Activated T-cell treated with anti-CD3 and anti-CD28 coated beads, Interleukin-2, amount 50 U/mL, for 24 hours (primary cell): Measurements from ENCODE around the gene APOL1.
"Not testable (repeated sequence)": the region's sequence is repeated elsewhere in the genome, so short reads cannot be mapped to it uniquely, and the experiment has no call there.

Experiments used
- DNase-seq: peaks from one replicate; pipeline ENCODE4 v3.0.0-alpha.2; 2020
- H3K27ac Mint-ChIP-seq: 2 replicates; pipeline ENCODE4 v1.8.0; 2020; ENCODE audit warnings: mild to moderate bottlenecking, mixed read lengths
- H3K27me3 Mint-ChIP-seq: 2 replicates; pipeline ENCODE4 v1.8.0; 2020; ENCODE audit warnings: mixed read lengths
- H3K36me3 Mint-ChIP-seq: 2 replicates; pipeline ENCODE4 v1.8.0; 2020; ENCODE audit warnings: low read depth, mixed read lengths
- H3K4me1 Mint-ChIP-seq: 2 replicates; pipeline ENCODE4 v1.8.0; 2020; ENCODE audit warnings: low read depth, mixed read lengths
- H3K4me3 Mint-ChIP-seq: 2 replicates; pipeline ENCODE4 v1.8.0; 2020; ENCODE audit warnings: mild to moderate bottlenecking, moderate library complexity, mixed read lengths
- H3K9me3 Mint-ChIP-seq: 2 replicates; pipeline ENCODE4 v1.8.0; 2020; ENCODE audit warnings: mixed read lengths

The APOL1 gene

GRCh38 chr22:36259615-36260300 lies 6.8 kb downstream of the APOL1 start:
- Mint-ChIP-seq H3K27me3 (no peaks in the 10 kb centered on the region), H3K4me3 (no peak overlapping the region), H3K27ac (peak overlapping the region; percentile 86), H3K9me3 (no peaks in the 10 kb centered on the region), H3K4me1 (peaks cover 46% of the 10 kb centered on the region), H3K36me3 (peaks cover 92% of the 10 kb centered on the region)
- no peak for DNase-seq

- peaks cover 28% of the 10 kb centered on the region for H3K4me1 Mint-ChIP-seq
- H3K27ac Mint-ChIP-seq, DNase-seq, H3K4me3 Mint-ChIP-seq, H3K27me3 Mint-ChIP-seq, H3K9me3 Mint-ChIP-seq: not testable (repeated sequence)
- H3K36me3 Mint-ChIP-seq, result peaks cover 96% of the 10 kb centered on the region
Measured at GRCh38 chr22:36261675-36262074, 8.7 kb downstream of the APOL1 start.

- Mint-ChIP-seq H3K36me3 (peaks cover 96% of the 10 kb centered on the region), H3K4me1 (peaks cover 22% of the 10 kb centered on the region)
- H3K27me3 Mint-ChIP-seq, H3K4me3 Mint-ChIP-seq, H3K27ac Mint-ChIP-seq, DNase-seq, H3K9me3 Mint-ChIP-seq: not testable (repeated sequence)
Measured at GRCh38 chr22:36262307-36262706, 9.4 kb downstream of the APOL1 start.

- not testable (repeated sequence) for H3K9me3 Mint-ChIP-seq, H3K27ac Mint-ChIP-seq, DNase-seq, H3K4me3 Mint-ChIP-seq, H3K27me3 Mint-ChIP-seq
- Mint-ChIP-seq H3K36me3 (peaks cover 96% of the 10 kb centered on the region), H3K4me1 (peaks cover 14% of the 10 kb centered on the region)
Measured at GRCh38 chr22:36263216-36263673, 10.3 kb downstream of the APOL1 start.

- not testable (repeated sequence) for H3K27me3 Mint-ChIP-seq, H3K27ac Mint-ChIP-seq, H3K4me3 Mint-ChIP-seq, H3K4me1 Mint-ChIP-seq, H3K9me3 Mint-ChIP-seq, DNase-seq
- peaks cover 91% of the 10 kb centered on the region for H3K36me3 Mint-ChIP-seq
Measured at GRCh38 chr22:36263886-36264664, 11.1 kb downstream of the APOL1 start.

GRCh38 chr22:36267058-36267457 lies 14.1 kb downstream of the APOL1 start:
- Mint-ChIP-seq H3K4me1 (no peaks in the 10 kb centered on the region), H3K9me3 (no peaks in the 10 kb centered on the region), H3K27me3 (no peaks in the 10 kb centered on the region), H3K4me3 (no peak overlapping the region), H3K27ac (no peak overlapping the region), H3K36me3 (peaks cover 61% of the 10 kb centered on the region)
- DNase-seq, result no peak

- DNase-seq, result no peak
Measured at GRCh38 chr22:36267896-36268485, 15.1 kb downstream of the APOL1 start.

GRCh38 chr22:36271231-36271630 lies 18.3 kb downstream of the APOL1 start:
- DNase-seq, H3K27me3 Mint-ChIP-seq, H3K9me3 Mint-ChIP-seq, H3K4me3 Mint-ChIP-seq: not testable (repeated sequence)
- Mint-ChIP-seq H3K36me3 (peaks cover 21% of the 10 kb centered on the region), H3K4me1 (peaks cover 12% of the 10 kb centered on the region), H3K27ac (peak overlapping the region; percentile 57)

More at GRCh38 chr22:36267896-36268485, 15.1 kb downstream of the APOL1 start:
- Mint-ChIP-seq H3K27ac (peak overlapping the region; percentile 23), H3K4me3 (no peak overlapping the region), H3K36me3 (peaks cover 52% of the 10 kb centered on the region), H3K4me1 (no peaks in the 10 kb centered on the region), H3K27me3 (no peaks in the 10 kb centered on the region), H3K9me3 (no peaks in the 10 kb centered on the region)

GRCh38 chr22:36271951-36272350 lies 19.0 kb downstream of the APOL1 start:
- Mint-ChIP-seq H3K27ac (peak overlapping the region; percentile 57), H3K36me3 (peaks cover 15% of the 10 kb centered on the region), H3K4me1 (peaks cover 15% of the 10 kb centered on the region)
- not testable (repeated sequence) for DNase-seq, H3K4me3 Mint-ChIP-seq, H3K9me3 Mint-ChIP-seq, H3K27me3 Mint-ChIP-seq

- no peak overlapping the region for H3K4me3 Mint-ChIP-seq
- peaks cover 6% of the 10 kb centered on the region for H3K36me3 Mint-ChIP-seq
- DNase-seq, result no peak
- no peaks in the 10 kb centered on the region for H3K27me3 Mint-ChIP-seq
- H3K9me3 Mint-ChIP-seq, result no peaks in the 10 kb centered on the region
- peaks cover 35% of the 10 kb centered on the region for H3K4me1 Mint-ChIP-seq
- peak overlapping the region; percentile 10 for H3K27ac Mint-ChIP-seq
Measured at GRCh38 chr22:36274531-36274930, 21.6 kb downstream of the APOL1 start.

- Mint-ChIP-seq H3K4me1 (peaks cover 37% of the 10 kb centered on the region), H3K27me3 (no peaks in the 10 kb centered on the region), H3K27ac (peak overlapping the region; percentile 76), H3K9me3 (no peaks in the 10 kb centered on the region), H3K36me3 (peaks cover 35% of the 10 kb centered on the region), H3K4me3 (no peak overlapping the region)
- peak; percentile 79 for DNase-seq
Measured at GRCh38 chr22:36277482-36278291, 24.8 kb downstream of the APOL1 start.

GRCh38 chr22:36279219-36279666 lies 26.3 kb downstream of the APOL1 start:
- Mint-ChIP-seq H3K4me1 (peaks cover 30% of the 10 kb centered on the region), H3K36me3 (peaks cover 51% of the 10 kb centered on the region), H3K27ac (peak overlapping the region; percentile 23), H3K4me3 (no peak overlapping the region), H3K9me3 (no peaks in the 10 kb centered on the region), H3K27me3 (no peaks in the 10 kb centered on the region)
- DNase-seq, result peak; percentile 19

GRCh38 chr22:36280379-36280778 lies 27.4 kb downstream of the APOL1 start:
- H3K9me3 Mint-ChIP-seq, result no peaks in the 10 kb centered on the region
- peak; percentile 31 for DNase-seq
- H3K4me3 Mint-ChIP-seq, result no peak overlapping the region
- no peaks in the 10 kb centered on the region for H3K27me3 Mint-ChIP-seq
- peak overlapping the region; percentile 82 for H3K27ac Mint-ChIP-seq
- H3K36me3 Mint-ChIP-seq, result peaks cover 62% of the 10 kb centered on the region
- H3K4me1 Mint-ChIP-seq, result peaks cover 25% of the 10 kb centered on the region

GRCh38 chr22:36281781-36282327 lies 28.9 kb downstream of the APOL1 start:
- Mint-ChIP-seq H3K27me3 (no peaks in the 10 kb centered on the region), H3K4me1 (peaks cover 23% of the 10 kb centered on the region), H3K27ac (peak overlapping the region; percentile 53), H3K9me3 (no peaks in the 10 kb centered on the region), H3K4me3 (no peak overlapping the region), H3K36me3 (peaks cover 77% of the 10 kb centered on the region)
- DNase-seq, result no peak
